Inflammatory macrophage treated with lipopolysaccharide for 1 hour (primary cell): ENCODE measurements around the gene PRSS21.
A peak's percentile ranks its signal among the peaks of the same experiment; 100 is the strongest.

Source experiments
- DNase-seq, 2 donors: peaks; one replicate each; pipeline ENCODE4 v3.0.0-alpha.2; 2020 to 2022

PRSS21 gene

DNA sequence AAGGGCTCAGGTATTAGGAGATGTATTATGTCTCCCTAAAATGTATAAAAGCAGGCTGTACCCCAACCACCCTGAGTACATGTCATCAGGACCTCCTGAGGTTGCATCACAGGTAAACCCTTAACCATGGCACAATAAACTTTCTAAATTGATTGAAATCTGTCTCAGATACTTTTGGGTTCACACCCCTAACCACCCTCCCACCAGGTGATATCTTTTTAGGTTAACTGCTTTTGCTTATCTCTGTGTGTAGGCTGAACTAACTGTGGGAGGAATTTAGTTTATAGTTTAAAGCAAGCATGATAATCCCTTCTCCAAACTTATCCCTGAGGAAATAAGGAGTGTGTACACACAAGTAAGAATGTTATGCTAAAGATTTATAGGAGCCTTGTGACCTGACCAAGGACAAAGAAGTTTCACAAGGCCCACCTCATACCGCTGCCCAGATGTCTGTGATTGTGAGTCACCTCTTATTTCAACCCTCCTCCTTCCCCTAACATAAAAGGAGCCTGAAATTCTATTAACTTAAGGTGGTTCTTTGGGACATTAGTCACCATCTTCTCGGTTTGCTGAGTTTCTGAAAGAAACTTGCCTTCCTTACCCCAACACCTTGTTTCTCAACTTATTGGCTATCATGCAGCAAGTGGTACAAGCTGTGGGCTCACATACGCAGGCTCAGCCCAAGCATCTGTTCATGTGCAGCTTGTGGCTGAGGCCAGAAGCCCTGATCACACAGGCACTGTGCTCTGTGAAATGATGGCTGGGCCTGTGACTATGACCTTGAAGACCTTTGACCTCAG, 29.7 kb downstream of the PRSS21 start:
- DNase-seq, result peak in 1 of 2 donors; percentile 47

DNA sequence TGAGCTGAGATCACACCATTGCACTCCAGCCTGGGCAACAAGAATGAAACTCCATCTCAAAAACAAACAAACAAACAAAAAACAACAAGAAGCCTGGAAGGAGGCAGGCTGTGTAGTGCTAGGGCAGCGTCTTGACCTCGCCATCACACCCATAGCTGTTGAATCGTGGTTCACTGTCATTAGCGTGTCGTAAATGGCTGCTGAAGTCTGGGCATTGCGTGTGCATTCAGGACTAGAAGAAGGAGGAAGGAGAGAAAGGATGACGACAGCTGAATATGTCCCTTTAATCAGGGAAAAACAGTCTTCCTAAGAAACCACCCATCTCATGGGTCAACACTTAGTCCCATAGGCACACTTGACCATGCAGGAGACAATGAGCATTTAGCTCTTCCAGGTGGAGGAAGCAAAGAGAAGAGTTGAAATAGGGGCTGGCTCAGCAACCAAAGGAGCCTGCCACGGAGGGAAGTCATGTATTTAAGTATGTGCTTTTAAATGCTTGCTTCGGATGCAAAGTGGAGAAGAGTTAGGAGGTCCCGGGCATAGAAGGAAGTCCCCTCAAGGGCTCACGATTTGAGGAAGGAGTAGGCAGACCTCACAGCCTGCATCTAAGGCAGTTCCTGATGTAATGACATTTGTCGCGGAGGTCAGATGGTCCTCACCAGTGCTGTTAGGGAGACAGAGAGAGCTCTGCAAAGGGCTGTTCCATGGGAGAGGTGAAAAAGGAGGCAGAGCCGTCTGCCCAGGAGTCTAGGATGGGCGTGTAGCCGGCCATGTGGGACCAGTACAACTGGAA, 32.1 kb downstream of the PRSS21 start:
- peak in 1 of 2 donors; percentile 62 for DNase-seq

DNA sequence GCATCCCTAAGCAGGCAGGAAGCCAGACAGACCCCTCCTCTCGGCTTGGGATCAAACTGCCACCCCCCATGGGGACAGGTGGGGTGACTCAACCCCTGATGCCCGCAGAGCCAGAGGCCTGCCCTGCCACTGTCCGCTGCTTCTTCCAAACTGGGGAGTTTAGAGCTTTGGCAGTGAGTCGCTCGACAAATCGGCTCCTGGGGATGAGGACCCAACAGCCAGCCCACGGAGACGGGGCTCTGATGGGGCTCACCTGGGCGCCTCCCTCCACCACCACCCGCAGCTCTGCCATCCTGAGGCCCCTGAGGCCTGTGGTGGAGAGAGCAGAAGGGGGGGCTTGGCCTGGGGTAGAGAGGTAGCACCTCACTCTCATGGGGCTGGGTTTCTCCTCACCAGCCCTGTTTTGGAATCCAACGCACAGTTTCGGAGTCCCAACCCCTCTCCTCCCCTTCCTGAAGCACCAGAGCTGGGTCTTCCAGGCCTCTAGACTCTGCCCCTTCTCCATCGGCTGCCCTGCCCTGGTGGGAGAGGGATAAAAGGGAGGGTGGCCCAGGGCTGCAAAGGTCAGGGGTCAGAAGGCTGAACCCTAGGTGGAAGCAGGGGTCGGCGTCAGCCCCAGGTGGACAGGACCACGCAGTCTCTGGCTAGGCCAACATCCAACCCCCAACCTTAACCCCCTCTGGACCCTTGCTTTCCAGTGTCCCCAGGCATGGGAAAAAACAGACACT, 35.1 kb downstream of the PRSS21 start:
- DNase-seq, result no peak

DNA sequence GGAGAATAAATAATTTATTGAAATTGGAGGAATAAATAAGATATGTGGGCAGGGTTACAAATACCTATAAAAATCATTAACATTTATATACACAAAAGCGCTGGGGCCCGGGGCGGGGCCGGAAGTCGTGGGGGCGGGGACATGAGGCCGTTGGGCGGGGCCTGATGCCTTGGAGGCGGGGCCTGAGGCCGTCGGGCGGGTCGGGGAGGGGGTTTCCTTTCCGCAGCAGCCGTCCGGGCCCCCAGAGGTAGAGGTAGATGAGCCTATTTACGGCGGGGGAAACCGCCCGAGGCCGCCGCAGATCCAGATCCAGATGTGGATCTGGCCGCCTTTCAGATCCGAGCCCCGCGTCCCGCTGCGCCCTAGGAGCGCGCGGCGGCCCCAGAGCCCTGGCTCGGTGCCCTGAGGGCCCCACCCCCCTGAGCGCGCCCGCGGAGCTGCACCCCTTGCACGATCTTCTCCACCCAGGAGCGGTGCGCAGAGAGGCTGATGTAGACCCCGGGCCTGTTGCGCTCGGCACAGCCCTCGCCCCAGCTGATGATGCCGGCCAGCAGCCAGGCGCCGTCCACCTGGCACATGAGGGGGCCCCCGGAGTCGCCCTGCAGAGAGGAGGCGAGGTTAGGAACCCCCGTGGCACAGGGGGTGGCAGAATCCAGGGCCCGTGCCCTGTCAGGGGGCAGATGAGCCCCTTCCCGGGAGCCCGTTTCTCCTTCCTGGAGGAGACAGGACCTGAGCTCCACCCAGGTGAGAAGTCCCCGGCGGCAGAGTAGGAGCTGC, 35.9 kb downstream of the PRSS21 start:
- no peak for DNase-seq

DNA sequence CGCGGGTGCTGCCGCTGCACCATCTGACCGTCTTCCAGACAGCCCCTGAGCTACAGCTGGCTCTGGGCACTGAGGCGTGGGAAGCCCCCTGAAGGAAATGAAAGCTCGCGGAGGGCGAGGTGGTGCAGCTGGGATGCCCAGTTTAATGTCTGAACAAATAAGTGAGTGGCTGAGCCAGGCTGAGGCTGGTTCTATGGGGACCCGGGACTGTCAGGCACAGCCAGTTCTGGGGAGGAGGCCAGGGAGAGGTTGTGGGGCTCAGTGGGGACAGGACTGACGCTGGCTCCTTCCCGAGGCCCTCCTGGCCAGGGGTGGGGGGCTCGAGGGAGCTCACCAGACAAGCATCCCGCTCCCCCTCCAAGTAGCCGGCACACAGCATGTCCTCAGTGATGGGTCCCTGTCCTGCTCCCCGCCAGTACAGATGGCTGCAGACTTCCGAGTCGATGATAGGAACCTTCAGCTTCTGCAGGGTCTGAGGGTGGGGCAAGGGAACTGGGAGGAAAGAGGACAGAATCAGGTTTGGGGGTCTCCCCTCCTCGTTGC, 36.6 kb downstream of the PRSS21 start:
- DNase-seq, result no peak

DNA sequence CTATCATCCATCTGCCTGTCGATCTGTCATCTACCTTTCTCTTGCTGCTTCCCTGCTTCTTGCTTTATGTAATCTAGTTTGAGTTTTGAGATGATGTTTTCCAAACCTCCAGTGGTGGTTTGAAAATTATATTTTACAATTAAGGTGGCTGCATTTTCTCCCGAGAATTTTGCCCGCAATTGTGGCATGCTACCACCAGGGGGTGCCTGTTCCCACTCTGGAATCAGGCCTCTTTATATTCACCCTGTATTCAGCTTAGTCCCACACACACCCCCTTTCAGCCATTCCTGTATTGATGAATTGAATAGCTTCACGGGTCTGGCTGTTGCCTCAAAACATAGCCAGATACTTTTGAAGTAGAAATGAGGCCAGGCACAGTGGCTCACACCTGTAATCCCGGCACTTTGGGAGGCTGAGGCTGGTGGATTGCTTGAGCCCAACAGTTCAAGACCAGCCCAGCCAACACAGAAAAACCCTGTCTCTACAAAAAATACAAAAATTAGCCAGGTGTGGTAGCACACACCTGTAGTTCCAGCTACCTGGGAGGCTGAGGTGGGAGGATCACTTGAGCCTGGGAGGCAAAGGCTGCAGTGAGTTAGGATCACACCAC, 37.8 kb downstream of the PRSS21 start:
- peak; percentile 18 to 71 for DNase-seq

DNA sequence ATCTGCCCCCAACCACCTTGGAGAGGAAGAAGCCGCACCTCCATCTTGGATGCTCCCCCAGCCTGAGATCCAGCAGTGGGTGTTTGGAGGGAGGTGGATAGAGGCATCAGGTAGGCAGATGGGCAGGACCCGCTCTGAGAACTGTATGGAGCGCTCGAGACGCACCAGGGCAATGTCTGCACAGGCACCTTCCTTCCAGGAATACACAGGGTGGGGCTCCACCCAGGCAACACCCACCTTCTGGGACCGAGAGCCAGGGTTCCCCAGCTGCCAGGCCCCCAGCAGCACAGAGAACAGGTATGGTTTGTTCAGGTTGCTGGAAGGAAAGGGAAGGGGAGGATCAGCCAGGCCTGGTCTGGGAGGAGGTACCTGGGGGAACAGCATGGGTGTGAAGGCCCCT, 38.5 kb downstream of the PRSS21 start:
- DNase-seq, result no peak

DNA sequence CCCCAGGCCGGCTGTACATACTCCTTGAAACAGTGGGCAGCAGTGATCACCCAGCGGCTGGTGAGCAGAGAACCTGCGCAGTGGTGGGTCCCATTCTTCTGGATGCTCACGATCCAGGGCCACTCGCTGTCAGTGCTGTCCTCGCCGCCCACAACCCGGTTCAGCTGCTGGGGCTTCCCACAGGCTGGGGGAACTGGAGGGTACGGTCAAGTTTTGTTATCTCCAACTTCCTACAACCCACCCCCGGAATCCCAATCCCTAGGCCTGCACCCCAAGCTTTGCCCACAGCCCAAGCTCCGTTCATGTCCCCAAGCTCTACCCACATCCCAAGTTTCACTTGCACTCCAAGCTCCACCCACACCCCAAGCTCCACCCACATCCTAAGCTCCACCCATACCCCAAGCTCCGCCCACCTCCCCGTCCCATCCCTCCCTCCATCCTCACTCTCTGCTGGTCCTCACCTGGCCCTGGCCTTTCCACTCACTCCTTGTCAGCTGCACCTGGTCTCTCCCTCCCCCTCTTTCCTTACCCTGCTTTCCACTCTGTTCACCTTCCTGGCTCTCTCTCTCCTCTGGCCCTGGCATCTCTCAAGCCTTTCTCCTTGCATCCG, 39.1 kb downstream of the PRSS21 start:
- peak; percentile 57 to 72 for DNase-seq

DNA sequence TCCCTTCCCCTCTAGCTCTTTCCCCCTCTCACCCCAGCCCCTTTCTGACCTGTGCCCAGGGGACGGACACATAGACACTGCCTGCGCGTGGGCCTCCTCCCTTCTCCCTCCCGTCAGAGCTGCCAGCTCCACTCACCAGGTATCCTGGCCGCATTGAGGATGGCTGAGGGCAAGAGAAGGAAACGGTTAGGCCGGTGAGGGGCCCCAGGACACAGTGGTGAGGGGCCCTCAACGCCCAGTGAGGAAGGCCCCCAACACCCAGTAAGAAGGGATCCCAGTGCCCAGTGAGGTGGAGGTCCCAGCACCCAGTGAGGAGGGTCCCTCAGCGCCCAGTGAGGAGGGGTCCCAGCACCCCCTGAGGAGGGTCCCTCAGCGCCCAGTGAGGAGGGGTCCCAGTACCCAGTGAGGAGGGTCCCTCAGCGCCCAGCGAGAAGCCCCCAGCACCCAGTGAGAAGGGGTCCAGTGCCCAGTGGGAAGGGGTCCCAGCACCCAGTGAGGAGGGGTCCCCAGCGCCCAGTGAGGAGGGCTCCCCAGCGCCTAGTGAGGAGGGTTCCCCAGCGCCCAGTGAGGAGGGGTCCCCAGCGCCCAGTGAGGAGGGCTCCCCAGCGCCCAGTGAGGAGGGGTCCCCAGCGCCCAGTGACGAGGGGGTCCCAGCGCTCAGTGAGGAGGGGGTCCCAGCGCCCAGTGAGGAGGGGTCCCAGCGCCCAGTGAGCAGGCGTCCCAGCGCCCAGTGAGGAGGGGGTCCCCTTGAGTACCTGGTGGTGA, 39.8 kb downstream of the PRSS21 start:
- no peak for DNase-seq

DNA sequence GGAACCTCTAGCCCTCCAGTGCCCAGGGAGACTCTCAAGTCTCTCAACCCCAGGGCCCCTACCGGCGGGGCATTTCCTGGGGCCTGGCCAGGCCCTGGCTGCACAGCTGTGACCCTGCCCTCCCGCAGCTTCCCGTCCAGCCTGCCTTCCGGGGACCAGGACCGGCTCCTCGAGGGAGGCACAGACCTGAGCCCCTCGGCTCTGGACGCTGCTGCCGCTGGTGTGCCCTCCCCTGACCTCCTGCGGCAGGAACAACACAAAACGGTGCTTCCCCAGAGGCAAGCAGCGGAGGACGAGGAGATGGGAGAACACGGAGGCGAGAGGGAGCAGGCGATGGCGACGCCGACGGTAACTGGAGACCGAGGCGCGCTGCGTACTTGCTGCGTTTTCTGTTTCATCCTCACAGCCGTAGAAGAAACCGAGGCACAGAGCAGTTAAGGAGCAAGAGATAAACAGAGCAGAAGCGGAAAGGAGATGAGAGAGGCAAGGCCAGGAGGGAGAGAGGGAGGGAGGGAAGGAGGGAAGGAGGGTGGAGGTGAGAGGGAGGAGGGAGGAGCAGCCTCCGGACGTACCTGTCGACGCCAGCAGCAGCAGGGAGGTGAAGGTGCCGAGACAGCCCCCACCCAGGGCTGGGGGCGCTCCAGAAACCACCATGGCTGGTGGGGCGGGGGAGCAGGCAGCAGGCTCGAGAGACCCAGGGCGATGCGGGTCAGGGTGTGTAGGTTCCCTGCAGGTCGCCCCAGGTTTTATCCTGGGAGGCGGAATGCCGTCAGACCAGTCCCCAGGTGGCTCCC, 40.6 kb downstream of the PRSS21 start, which contains the start of gene PRSS22:
Gene PRSS22, minus strand, starts transcription at position 720 of the 794 bp plus-strand sequence. Its CDS starts 66 bp downstream, at position 654.
- DNase-seq, result no peak

DNA sequence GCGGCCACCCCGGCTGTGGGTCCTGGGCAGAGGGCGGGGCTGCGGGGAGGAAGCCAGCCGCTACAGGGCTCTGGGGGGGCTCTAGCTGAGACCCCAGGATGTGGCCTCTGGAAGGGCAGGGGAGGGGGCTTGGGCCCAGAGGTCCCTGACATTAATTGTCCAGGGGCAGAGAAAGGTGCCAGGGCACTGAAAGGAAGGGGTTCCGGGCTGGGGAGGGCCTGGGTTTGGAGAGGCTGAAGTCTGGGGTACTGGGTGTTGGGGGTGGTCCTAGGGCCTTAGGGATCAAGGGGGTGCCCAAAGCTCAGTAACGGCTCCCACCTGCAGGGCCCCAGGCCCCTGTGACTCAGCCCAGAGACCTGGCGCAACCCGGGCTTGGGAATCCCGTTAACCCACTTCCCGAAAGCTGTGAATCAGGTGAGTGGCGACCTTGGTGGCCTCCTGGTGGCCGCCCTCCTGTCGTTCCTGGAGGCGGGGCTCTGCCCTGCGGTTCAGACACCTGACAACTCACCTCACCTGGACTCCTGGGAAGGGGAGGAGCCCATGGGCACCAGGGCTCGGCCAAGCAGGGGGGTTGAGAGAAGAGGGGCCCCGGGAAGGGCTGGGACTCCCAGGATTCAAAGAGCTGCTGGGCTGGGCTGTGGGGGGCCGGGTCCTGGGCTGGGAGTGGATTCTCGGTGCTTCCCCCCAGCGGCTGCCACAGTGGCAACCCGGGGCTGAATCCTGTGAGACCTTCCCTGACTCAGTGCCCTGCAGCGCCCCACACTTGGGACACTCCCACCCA, 41.4 kb downstream of the PRSS21 start:
- DNase-seq, result no peak

DNA sequence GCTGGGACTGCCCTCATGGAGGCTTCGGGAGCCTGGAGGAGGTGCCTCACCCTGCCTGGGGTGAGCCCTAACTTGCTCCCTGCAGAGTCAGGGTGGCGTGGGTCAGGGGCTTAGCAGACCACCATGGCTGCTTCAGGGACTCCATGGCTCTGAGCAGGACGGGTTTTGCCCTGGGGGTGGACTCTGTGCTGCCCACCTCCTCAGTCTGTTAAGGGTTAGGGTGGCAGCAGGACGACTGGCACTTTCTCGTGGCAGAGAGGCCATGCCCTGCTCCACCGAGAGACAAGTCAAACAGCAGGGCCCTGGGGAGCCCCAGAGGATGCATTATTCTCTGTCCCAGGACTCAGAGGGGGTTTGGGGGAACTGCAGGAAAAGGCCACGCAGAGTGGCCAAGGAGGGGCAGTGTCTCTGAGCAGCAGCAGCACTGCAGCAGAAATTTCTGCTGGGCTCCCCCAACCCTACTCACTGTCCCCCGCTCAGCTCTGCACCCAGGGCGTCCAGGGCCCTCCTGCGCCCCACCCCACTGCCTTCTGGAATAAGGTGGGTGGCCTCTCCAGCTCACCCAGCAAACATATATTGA, 42.7 kb downstream of the PRSS21 start:
- DNase-seq, result no peak

DNA sequence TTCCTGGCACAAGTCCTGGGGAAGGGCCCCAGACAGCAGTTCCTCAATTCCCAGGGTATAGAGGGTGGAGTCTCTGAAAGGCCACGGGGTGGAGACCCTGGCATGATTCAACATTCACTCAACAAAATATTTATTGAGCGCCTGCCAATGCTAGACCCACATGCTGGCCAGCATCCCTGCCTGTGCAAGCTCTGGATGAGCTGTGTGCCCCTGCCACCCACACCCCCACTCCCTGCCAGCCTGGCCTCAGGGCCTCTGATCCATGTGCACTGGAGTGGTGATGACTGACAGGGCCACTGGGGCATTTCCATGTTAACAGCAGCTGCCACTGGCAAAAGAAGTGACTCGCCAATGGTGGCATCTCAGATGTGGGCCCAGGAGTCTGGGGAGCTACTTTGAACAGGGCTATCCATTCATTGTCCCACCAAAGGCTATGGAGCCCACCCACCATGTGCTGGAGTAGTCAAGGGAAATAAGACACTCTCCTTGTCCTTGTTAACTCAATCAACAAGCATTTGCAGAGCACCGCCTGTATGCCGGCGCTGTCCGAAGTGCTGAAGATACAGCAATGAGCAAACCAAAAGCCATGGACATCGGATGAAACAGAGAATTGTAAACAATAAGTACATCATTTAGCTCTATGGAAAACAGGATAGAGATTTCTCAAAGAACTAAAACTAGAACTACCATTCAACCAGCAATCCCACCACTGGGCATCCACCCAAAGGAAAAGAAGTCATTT, 44.0 kb downstream of the PRSS21 start:
- peak in 1 of 2 donors; percentile 28 for DNase-seq

DNA sequence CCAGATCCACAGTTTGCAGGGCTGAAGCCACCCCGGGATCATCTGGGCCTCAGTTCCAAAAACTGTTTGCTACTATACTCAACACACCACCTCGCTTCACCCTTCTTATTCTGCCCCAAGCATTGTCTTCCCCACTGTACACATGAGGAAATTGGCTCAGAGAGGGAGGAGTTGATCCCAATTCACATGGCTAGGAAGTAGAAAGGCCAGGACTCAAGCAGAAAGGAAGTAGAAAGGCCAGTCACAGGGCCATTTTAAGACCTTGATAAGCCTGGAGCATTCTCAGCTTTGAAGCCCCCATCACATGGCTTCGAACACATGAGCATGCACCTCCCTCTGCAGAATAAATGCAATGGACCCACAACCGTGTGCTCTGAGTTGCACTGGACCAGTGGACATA, 48.6 kb downstream of the PRSS21 start:
- peak in 1 of 2 donors; percentile 28 for DNase-seq

DNA sequence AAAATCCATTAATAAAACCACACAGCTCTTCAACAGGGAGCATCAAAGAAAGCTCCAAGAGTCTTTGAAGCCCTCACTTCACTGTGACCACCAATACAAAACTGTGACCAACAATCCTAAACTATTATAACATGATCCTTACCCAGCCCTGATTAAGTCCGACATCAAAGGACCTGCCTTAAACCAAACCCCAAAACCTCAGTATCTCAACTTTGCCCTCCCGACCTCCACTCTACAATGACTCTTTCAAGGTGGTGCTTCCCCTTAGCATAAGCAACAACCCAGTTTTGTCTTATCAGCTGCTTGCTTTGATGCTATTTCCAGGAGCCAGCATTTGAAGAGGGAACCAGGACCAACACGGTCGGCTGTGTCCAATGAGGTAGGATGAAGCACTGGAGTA, 49.4 kb downstream of the PRSS21 start:
- no peak for DNase-seq

DNA sequence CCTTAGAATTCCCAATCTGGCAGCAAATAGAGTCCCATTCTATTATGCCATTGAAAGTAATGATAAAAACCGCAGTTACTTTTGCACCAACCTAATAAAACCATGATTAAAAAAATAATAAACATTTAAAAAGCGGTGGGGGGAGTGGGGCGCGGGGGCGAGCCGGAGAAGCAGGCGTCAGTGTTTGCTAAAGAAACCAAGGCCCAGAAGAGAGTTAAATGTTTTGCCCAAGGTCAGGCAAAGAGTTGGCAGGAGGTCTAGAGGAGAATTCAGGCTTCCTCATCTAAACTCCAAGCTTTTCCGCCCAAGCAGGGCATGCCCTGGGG, 50.6 kb downstream of the PRSS21 start:
- DNase-seq, result no peak

DNA sequence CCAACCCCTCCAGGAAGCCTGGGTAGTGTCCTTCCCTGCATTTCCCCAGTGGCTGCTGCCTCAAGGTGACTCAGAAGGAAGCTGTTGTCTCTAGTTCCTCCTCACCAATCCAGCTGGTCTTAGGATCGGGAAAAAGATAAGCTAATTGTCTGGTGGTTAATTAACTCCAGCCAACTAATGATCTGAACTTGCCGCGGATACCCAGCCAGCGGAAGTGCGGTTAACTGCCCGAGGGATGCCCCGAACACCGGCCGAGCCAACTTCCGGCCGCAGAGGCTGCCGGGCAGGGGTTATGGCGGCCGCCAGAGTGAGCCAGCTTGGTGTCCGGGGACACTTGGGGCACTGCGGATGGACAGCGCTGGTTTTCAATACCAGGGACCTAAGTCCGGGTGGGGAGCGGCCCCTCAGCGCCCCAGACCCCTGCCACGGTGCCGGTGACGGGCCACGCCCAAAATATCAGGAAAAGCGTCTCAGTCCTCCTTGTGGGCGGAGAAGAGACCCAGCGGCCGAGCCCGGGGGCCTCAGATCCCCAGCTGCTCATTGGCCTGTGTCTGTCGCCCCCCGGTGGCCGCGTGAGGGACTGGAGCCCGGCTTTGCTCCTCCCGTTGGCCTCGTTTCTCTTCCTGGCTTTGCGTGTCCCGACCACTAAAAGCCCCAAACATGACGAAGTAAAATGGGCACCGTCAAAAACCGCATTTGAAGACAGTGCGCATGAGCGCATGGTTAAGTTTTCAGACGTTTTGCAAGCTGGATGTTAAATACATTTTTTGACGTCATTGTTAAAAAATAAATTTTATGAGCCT, 51.2 kb downstream of the PRSS21 start:
- peak; percentile 90 to 98 for DNase-seq
